DOHH2 (cell line): ENCODE results near the gene KRTAP6-3.

Experiments
- H3F3A ChIP-seq: fragments of 200-600 bp; sonication (generic), shearing (Covaris generic); 2 replicates; pipeline ENCODE4 v1.6.0; 2016; ENCODE audit warnings: antibody characterized with exemption, mild to moderate bottlenecking; ENCODE audit not compliant: control insufficient read depth, insufficient read depth
- H3K27ac ChIP-seq: fragments of 200-600 bp; sonication (generic); 2 replicates; pipeline ENCODE4 v1.5.1; 2014; ENCODE audit warnings: low read depth, mild to moderate bottlenecking, low read length, moderate library complexity
- H3K27me3 ChIP-seq: fragments of 200-600 bp; sonication (generic); 2 replicates; pipeline ENCODE4 v1.6.1; 2014; ENCODE audit warnings: mild to moderate bottlenecking, low read length, mixed read lengths; ENCODE audit not compliant: control insufficient read depth
- H3K36me3 ChIP-seq: fragments of 200-600 bp; sonication (generic); 2 replicates; pipeline ENCODE4 v1.6.1; 2014; ENCODE audit warnings: mild to moderate bottlenecking, low read length, moderate library complexity, mixed read lengths; ENCODE audit not compliant: control insufficient read depth
- H3K4me1 ChIP-seq: fragments of 200-600 bp; sonication (generic); 2 replicates; pipeline ENCODE4 v1.6.1; 2014; ENCODE audit warnings: mild to moderate bottlenecking, low read length, mixed read lengths; ENCODE audit not compliant: control insufficient read depth
- H3K4me2 ChIP-seq: fragments of 200-600 bp; sonication (generic); 2 replicates; pipeline ENCODE4 v1.6.0; 2014; ENCODE audit warnings: mild to moderate bottlenecking, low read length, moderate library complexity
- H3K4me3 ChIP-seq: fragments of 200-600 bp; sonication (generic); 2 replicates; pipeline ENCODE4 v1.5.1; 2014; ENCODE audit warnings: mild to moderate bottlenecking, low read length, mixed read lengths
- H3K79me2 ChIP-seq: fragments of 200-600 bp; sonication (generic); 2 replicates; pipeline ENCODE4 v1.6.1; 2014; ENCODE audit warnings: mild to moderate bottlenecking, low read length, mixed read lengths; ENCODE audit not compliant: control insufficient read depth
- H3K9me2 ChIP-seq: fragments of 200-600 bp; sonication (generic); replicated peaks from 2 replicates; pipeline ENCODE4 v1.6.1; 2014; ENCODE audit warnings: mild to moderate bottlenecking, low read length, mixed read lengths; ENCODE audit not compliant: control insufficient read depth
- H3K9me3 ChIP-seq: fragments of 200-600 bp; sonication (generic); 2 replicates; pipeline ENCODE4 v1.6.1; 2014; ENCODE audit warnings: antibody characterized with exemption, low read length, mixed read lengths; ENCODE audit not compliant: control insufficient read depth, insufficient read depth
- H4K20me1 ChIP-seq: fragments of 200-600 bp; sonication (generic); 2 replicates; pipeline ENCODE4 v1.6.0; 2014; ENCODE audit warnings: low read depth, mild to moderate bottlenecking, antibody characterized with exemption, low read length, moderate library complexity; ENCODE audit not compliant: control insufficient read depth, insufficient read depth
- EZH2phosphoT487 ChIP-seq: fragments of 200-600 bp; sonication (generic); IDR thresholded peaks from 2 replicates; pipeline ENCODE4 v1.6.1; 2017; ENCODE audit warnings: borderline replicate concordance, mild to moderate bottlenecking, antibody characterized with exemption, low read length, moderate library complexity, mixed read lengths
- TF ChIP-seq, protein P1 (sequence below): fragments of 200-600 bp; sonication (generic); IDR thresholded peaks from one replicate; pipeline ENCODE4 v1.5.1; 2014; ENCODE audit warnings: antibody characterized with exemption, mild to moderate bottlenecking, low read depth, low read length; ENCODE audit not compliant: poor library complexity, severe bottlenecking

Gene KRTAP6-3, protein sequence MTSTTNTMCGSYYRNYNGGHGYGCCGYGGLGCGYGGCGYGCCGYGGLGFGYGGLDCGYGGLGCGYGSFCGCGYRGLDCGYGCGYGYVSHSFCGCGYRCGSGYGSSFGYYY

GRCh38 chr21:30592140-30592539 lies at the start of gene KRTAP6-3:
KRTAP6-3 (plus strand) TSS chr21:30592440; CDS start chr21:30592446, 6 bp downstream.
- H4K20me1 ChIP-seq = no peaks in the 10 kb centered on the region
- no peaks in the 10 kb centered on the region for H3K9me2 ChIP-seq
- no peaks in the 10 kb centered on the region for H3K36me3 ChIP-seq
- no peak within 1 kb of the TSS for H3K27ac ChIP-seq
- no peaks in the 10 kb centered on the region for H3F3A ChIP-seq
- H3K27me3 ChIP-seq = no peaks in the 10 kb centered on the region
- H3K9me3 ChIP-seq = no peaks in the 10 kb centered on the region
- no peaks in the 10 kb centered on the region for H3K4me1 ChIP-seq
- H3K4me3 ChIP-seq = no peak within 1 kb of the TSS
- no peaks in the 10 kb centered on the region for H3K79me2 ChIP-seq
- H3K4me2 ChIP-seq = no peak within 1 kb of the TSS
- no peak for TF ChIP-seq EZH2phosphoT487
- TF ChIP-seq, protein P1, sequence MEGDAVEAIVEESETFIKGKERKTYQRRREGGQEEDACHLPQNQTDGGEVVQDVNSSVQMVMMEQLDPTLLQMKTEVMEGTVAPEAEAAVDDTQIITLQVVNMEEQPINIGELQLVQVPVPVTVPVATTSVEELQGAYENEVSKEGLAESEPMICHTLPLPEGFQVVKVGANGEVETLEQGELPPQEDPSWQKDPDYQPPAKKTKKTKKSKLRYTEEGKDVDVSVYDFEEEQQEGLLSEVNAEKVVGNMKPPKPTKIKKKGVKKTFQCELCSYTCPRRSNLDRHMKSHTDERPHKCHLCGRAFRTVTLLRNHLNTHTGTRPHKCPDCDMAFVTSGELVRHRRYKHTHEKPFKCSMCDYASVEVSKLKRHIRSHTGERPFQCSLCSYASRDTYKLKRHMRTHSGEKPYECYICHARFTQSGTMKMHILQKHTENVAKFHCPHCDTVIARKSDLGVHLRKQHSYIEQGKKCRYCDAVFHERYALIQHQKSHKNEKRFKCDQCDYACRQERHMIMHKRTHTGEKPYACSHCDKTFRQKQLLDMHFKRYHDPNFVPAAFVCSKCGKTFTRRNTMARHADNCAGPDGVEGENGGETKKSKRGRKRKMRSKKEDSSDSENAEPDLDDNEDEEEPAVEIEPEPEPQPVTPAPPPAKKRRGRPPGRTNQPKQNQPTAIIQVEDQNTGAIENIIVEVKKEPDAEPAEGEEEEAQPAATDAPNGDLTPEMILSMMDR = no peak

DNA sequence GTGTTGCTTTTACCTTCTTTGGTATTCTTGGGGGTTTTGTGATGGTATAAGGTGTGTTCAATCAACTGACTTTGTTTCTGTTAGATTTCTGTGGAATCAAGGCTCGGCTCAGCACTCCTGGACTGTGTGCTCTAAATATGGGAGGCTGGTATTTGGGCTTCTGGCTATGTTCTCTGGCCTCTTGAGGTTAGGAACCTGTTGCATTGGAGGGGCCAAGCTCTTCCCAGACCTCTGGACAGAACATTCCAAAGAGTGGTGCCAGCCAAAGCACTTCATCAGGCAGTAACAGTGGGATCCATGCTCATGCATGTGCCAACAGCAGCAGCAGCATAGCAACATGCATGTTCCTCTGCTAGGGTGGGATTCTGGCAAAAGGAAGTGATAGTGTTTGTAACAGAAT lies 39.5 kb upstream of the KRTAP6-3 start:
- no peaks in the 10 kb centered on the region for H3K27me3 ChIP-seq
- TF ChIP-seq, protein P1 = no peak
- no peak for TF ChIP-seq EZH2phosphoT487
- no peaks in the 10 kb centered on the region for H3K9me2 ChIP-seq
- H3K4me2 ChIP-seq = no peak overlapping the region
- no peaks in the 10 kb centered on the region for H3K9me3 ChIP-seq
- no peaks in the 10 kb centered on the region for H3K36me3 ChIP-seq
- no peaks in the 10 kb centered on the region for H3F3A ChIP-seq
- no peaks in the 10 kb centered on the region for H4K20me1 ChIP-seq
- H3K4me1 ChIP-seq = no peaks in the 10 kb centered on the region
- no peaks in the 10 kb centered on the region for H3K79me2 ChIP-seq
- H3K4me3 ChIP-seq = no peak overlapping the region
- no peak overlapping the region for H3K27ac ChIP-seq

DNA sequence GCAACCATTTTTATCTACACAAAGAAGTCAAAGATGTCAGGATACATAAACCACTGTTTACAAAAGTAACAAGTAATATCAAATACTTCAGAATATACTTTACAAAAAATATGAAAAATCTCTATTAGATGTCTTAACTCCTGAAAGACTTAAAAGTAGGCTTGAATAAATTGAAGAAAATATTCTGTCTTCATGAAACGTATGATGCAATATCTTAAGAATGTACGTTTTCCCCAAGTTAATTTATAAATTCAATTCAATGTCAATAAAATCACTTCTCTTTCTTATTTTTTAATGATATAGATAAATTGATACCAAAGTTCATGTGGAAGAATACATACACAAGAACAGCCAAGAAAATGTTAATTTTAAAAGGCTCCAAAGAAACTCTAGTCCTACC lies 37.1 kb upstream of the KRTAP6-3 start:
- no peak overlapping the region for H3K4me2 ChIP-seq
- H3K27ac ChIP-seq = no peak overlapping the region
- H3F3A ChIP-seq = no peaks in the 10 kb centered on the region
- no peaks in the 10 kb centered on the region for H3K27me3 ChIP-seq
- no peaks in the 10 kb centered on the region for H3K36me3 ChIP-seq
- H3K9me2 ChIP-seq = no peaks in the 10 kb centered on the region
- H3K9me3 ChIP-seq = no peaks in the 10 kb centered on the region
- TF ChIP-seq, protein P1 = no peak
- no peak for TF ChIP-seq EZH2phosphoT487
- no peaks in the 10 kb centered on the region for H3K4me1 ChIP-seq
- H3K79me2 ChIP-seq = no peaks in the 10 kb centered on the region
- no peak overlapping the region for H3K4me3 ChIP-seq
- H4K20me1 ChIP-seq = no peaks in the 10 kb centered on the region
